Gastroesophageal sphincter (tissue), 4 donors: ENCODE results near the gene PRAC1. TPM values are rescaled to one million over a fixed set of nuclear protein-coding genes. Genes with fewer than 3 reads are reported as not detected.

Experiments
- ATAC-seq: fragments of 150-250 bp; one replicate; pipeline ENCODE4 v1.9.1; 2016; ENCODE audit warnings: mild to moderate bottlenecking, moderate library complexity
- H3K27ac ChIP-seq, 4 donors: fragments of 200-600 bp; sonication (generic) in 3 of 4; 1 replicate in 3 of 4; 2 replicates in 1 of 4; pipeline ENCODE4 v1.5.1; 2016 to 2019
- H3K27me3 ChIP-seq: fragments of 200-600 bp; sonication (generic); one replicate; pipeline ENCODE4 v1.5.1; 2019
- H3K36me3 ChIP-seq, 2 donors: fragments of 200-600 bp; sonication (generic); one replicate each; pipeline ENCODE4 v1.5.1; 2019; ENCODE audit warnings: control low read depth in 1 of 2
- H3K4me1 ChIP-seq, 3 donors: fragments of 200-600 bp; sonication (generic); 1 replicate in 2 of 3; 2 replicates in 1 of 3; pipeline ENCODE4 v1.5.1; 2016 to 2019; ENCODE audit warnings: control low read depth in 2 of 3
- H3K4me3 ChIP-seq, 2 donors: fragments of 200-600 bp; sonication (generic); one replicate each; pipeline ENCODE4 v1.5.1; 2019; ENCODE audit warnings: mild to moderate bottlenecking in 1 of 2, moderate library complexity in 1 of 2
- H3K9me3 ChIP-seq, 3 donors: fragments of 200-600 bp; sonication (generic); one replicate each; pipeline ENCODE4 v1.5.1; 2017 to 2019; ENCODE audit warnings: control low read depth in 2 of 3
- EP300 ChIP-seq: sonication (generic); formaldehyde crosslinking; IDR thresholded peaks from one replicate; pipeline ENCODE4 v1.6.1; 2017; ENCODE audit warnings: antibody characterized with exemption, mild to moderate bottlenecking
- POLR2A ChIP-seq, 2 donors: fragments of 450-650 bp; IDR thresholded peaks; one replicate each; pipeline ENCODE4 v1.6.1; 2017; ENCODE audit warnings: antibody characterized with exemption in 2 of 2, mild to moderate bottlenecking in 2 of 2, moderate library complexity in 1 of 2
- POLR2AphosphoS5 ChIP-seq: sonication (generic); formaldehyde crosslinking; IDR thresholded peaks from one replicate; pipeline ENCODE4 v1.6.1; 2017; ENCODE audit warnings: antibody characterized with exemption
- WGBS, 2 donors: methylation state at CpG; one replicate each; pipeline ENCODE4 v1.1.5; 2018; ENCODE audit warnings: low coverage in 1 of 2; 5-methylcytosine and 5-hydroxymethylcytosine counted together
- total RNA-seq, 4 donors: library from RNA; depleted of rRNA; stranded (reverse); fragments of >200 nt; gene quantifications; one replicate each; pipeline ENCODE4 v1.1.0, GENCODE V29; 2016
- TF ChIP-seq, protein P1 (sequence below), 4 experiments: fragments of 200-600 bp in 2 of 4; fragments of 450-650 bp in 2 of 4; sonication (generic) in 1 of 4; IDR thresholded peaks; one replicate each; pipeline ENCODE4 v1.5.1; 2017 to 2019; ENCODE audit warnings: antibody characterized with exemption in 4 of 4, mild to moderate bottlenecking in 2 of 4, moderate library complexity in 2 of 4

PRAC1 gene
- total RNA-seq, 4 donors from 2014 or later, result not detected

DNA sequence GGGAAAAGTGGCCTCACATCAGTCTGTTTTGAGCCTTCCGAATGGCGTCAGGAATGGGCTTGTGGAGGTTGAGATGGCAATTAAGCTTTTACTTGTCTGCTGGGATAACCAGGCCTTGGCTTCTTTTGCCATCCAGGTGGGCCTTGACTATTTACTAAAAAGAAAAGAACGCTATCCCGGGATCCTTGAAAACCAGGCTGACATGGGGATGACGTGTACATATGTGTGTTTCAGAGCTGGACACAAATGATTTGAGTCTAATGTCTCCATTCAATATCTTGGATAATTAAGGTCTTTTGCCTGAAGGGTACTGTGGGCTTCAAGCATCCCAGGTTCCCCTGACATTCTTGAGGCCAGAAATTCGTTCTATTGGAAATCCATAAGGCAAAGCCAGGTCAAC is 38.8 kb upstream of the PRAC1 start:
- TF ChIP-seq EP300 (no peak), POLR2AphosphoS5 (no peak), POLR2A (IDR thresholded peaks at IDR 0.05) (no peak)
- TF ChIP-seq, protein P1, sequence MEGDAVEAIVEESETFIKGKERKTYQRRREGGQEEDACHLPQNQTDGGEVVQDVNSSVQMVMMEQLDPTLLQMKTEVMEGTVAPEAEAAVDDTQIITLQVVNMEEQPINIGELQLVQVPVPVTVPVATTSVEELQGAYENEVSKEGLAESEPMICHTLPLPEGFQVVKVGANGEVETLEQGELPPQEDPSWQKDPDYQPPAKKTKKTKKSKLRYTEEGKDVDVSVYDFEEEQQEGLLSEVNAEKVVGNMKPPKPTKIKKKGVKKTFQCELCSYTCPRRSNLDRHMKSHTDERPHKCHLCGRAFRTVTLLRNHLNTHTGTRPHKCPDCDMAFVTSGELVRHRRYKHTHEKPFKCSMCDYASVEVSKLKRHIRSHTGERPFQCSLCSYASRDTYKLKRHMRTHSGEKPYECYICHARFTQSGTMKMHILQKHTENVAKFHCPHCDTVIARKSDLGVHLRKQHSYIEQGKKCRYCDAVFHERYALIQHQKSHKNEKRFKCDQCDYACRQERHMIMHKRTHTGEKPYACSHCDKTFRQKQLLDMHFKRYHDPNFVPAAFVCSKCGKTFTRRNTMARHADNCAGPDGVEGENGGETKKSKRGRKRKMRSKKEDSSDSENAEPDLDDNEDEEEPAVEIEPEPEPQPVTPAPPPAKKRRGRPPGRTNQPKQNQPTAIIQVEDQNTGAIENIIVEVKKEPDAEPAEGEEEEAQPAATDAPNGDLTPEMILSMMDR (IDR thresholded peaks at IDR 0.05), result no peak
- no peak for ATAC-seq
- Histone ChIP-seq H3K27ac (no peak overlapping the region), H3K4me3 (no peak overlapping the region), H3K9me3 (no peaks in the 10 kb centered on the region), H3K36me3 (no peaks in the 10 kb centered on the region), H3K27me3 (peaks cover 98% of the 10 kb centered on the region), H3K4me1 (no peaks in the 10 kb centered on the region)
- 70 to 74% methylated on average over 4 to 6 of the region's 6 CpGs for WGBS, 2 donors

DNA sequence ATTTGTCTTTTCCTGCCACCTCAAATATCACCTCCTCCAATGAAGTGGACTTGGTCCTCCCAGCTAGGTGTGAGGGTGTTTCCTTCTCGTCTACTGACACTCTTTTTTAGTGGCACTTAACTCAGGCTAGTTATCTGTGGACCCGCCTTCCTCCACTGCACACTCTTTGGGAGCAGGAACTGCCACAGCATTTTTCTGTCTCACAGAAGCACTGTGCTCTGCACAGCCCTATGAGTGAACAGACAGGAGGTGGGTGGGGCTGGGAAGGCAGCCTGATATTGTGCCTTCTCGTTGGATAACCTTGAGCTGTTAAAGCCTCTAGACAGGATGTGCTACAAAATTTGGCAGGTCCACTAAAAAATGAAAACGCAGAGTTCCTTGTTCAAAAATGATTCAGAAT is 38.1 kb upstream of the PRAC1 start:
- WGBS, 2 donors, result 38 to 56% methylated on average over 2 to 3 of the region's 4 CpGs
- TF ChIP-seq POLR2A (IDR thresholded peaks at IDR 0.05), result no peak
- no peak for TF ChIP-seq EP300
- TF ChIP-seq, protein P1 (IDR thresholded peaks at IDR 0.05), result no peak
- TF ChIP-seq POLR2AphosphoS5, result no peak
- Histone ChIP-seq H3K36me3 (no peaks in the 10 kb centered on the region), H3K9me3 (no peaks in the 10 kb centered on the region), H3K4me3 (no peak overlapping the region), H3K27ac (no peak overlapping the region), H3K27me3 (peaks cover 98% of the 10 kb centered on the region), H3K4me1 (no peaks in the 10 kb centered on the region)
- ATAC-seq, result no peak

DNA sequence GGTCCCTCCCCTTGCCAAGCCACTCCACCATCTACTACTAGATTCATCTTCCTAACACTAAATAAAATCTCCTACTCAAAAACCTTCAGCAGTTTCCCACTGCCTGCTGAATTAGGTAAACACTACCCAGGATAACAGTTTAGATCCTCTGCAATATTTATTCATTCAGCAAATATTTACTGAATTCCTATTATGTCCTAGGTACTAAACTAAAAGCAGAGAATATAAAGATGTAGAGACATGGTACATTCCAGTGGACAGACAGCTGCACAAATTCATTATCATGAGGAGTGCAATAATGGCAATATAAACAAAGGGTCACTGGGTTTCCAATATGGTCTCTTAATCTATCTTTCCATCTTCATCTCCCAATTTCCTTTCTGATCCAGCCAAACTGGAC is 37.0 kb upstream of the PRAC1 start:
- TF ChIP-seq, protein P1 (IDR thresholded peaks at IDR 0.05), result no peak
- TF ChIP-seq EP300 (no peak), POLR2A (IDR thresholded peaks at IDR 0.05) (no peak), POLR2AphosphoS5 (no peak)
- no peaks in the 10 kb centered on the region for H3K36me3 ChIP-seq
- no peak overlapping the region for H3K27ac ChIP-seq
- peaks cover 100% of the 10 kb centered on the region for H3K27me3 ChIP-seq
- no peak overlapping the region for H3K4me3 ChIP-seq
- no peaks in the 10 kb centered on the region for H3K9me3 ChIP-seq
- no peak for ATAC-seq
- peaks cover 0 to 10% (median 7%) of the 10 kb centered on the region in 3 donors for H3K4me1 ChIP-seq

DNA sequence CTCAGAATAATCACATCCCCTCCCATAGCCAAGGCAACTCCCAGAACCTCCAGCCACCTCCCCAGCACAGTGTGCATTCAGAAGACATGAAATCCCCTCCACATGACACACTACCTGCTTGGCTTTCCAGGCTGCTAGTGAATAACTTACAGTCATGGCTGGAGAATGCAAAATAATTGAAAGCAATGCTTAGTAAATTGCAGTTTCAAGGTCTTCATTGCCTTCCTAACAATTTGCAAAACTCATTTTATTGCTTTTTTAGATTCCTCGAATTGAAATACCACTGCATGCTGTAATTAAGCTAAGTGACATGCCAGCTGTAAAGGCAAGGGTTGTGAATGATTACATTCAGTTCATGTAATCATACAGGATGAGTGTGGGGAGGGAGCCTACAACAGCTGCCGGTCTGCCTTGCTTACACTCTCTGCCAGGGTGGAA is 35.2 kb upstream of the PRAC1 start:
- Histone ChIP-seq H3K9me3 (no peaks in the 10 kb centered on the region), H3K27me3 (peaks cover 100% of the 10 kb centered on the region), H3K4me1 (peaks cover 0 to 27% (median 10%) of the 10 kb centered on the region in 3 donors), H3K27ac (no peak overlapping the region), H3K36me3 (no peaks in the 10 kb centered on the region), H3K4me3 (no peak overlapping the region)
- TF ChIP-seq POLR2AphosphoS5 (no peak), EP300 (no peak), POLR2A (IDR thresholded peaks at IDR 0.05) (no peak)
- TF ChIP-seq, protein P1 (IDR thresholded peaks at IDR 0.05), result no peak
- WGBS, 2 donors, result 29 to 30% methylated on average over 1 to 2 of the region's 2 CpGs
- no peak for ATAC-seq

DNA sequence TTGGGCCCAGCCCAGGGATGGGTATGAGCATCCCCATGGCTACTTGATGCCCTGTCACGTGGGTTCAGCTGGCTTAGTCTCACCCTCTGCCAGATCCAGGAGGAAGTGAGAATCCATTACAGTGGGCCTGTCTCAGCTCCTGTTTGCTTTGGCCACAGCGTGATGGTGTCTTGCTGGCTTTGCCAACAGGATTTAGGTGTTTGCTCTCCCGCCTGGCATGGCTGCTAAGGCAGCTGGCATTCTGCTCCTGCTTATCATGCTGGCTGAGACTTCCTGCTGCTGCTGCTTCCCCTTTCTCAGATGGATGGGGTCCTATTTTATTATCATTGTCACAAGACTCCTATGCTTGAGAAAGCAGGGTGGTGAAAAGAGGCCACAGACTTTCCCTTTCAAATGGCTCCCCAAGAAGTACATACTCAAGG is 34.5 kb upstream of the PRAC1 start:
- no peak for ATAC-seq
- H3K27me3 ChIP-seq, result peaks cover 100% of the 10 kb centered on the region

More for the DNA sequence above, 34.5 kb upstream of the PRAC1 start:
- H3K4me1 ChIP-seq, result peaks cover 0 to 30% (median 10%) of the 10 kb centered on the region in 3 donors
- 8 to 83% methylated on average over 1 to 2 of the region's 3 CpGs for WGBS, 2 donors
- TF ChIP-seq POLR2A (IDR thresholded peaks at IDR 0.05) (no peak), POLR2AphosphoS5 (no peak)
- no peak overlapping the region for H3K4me3 ChIP-seq
- H3K9me3 ChIP-seq, result no peaks in the 10 kb centered on the region
- H3K27ac ChIP-seq, result no peak overlapping the region
- H3K36me3 ChIP-seq, result no peaks in the 10 kb centered on the region
